22Rv1 (cell line): ENCODE results near the gene RP9.

Source experiments
- ZFX ChIP-seq: fragments of 450-650 bp; IDR thresholded peaks from 2 replicates; pipeline ENCODE4 v1.6.1; 2017; ENCODE audit warnings: antibody characterized with exemption, borderline replicate concordance
- TF ChIP-seq, protein P1 (sequence below): fragments of 450-650 bp; IDR thresholded peaks from 2 replicates; pipeline ENCODE4 v1.5.1; 2017; ENCODE audit warnings: mild to moderate bottlenecking

- TF ChIP-seq, protein P1, sequence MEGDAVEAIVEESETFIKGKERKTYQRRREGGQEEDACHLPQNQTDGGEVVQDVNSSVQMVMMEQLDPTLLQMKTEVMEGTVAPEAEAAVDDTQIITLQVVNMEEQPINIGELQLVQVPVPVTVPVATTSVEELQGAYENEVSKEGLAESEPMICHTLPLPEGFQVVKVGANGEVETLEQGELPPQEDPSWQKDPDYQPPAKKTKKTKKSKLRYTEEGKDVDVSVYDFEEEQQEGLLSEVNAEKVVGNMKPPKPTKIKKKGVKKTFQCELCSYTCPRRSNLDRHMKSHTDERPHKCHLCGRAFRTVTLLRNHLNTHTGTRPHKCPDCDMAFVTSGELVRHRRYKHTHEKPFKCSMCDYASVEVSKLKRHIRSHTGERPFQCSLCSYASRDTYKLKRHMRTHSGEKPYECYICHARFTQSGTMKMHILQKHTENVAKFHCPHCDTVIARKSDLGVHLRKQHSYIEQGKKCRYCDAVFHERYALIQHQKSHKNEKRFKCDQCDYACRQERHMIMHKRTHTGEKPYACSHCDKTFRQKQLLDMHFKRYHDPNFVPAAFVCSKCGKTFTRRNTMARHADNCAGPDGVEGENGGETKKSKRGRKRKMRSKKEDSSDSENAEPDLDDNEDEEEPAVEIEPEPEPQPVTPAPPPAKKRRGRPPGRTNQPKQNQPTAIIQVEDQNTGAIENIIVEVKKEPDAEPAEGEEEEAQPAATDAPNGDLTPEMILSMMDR = no peak
- no peak for TF ChIP-seq ZFX
Measured at GRCh38 chr7:33065981-33066380, 43.2 kb downstream of the RP9 start.
